PC-3 (cell line): ENCODE data around the gene HHAT. TPM values are rescaled to one million over a fixed set of nuclear protein-coding genes. Genes with fewer than 3 reads are reported as not detected.

Source experiments
- ATAC-seq: fragments of 200-7000 bp; cut with Tn5 transposase; 2 replicates; pipeline ENCODE4 v1.9.1; 2020; ENCODE audit warnings: mild to moderate bottlenecking, moderate library complexity
- BruUV-seq: library from RNA; stranded (reverse); fragments of 400-500 nt; replicated peaks from 2 replicates; lab custom pipeline; 2021; lab: Mats Ljungman, UMichigan
- CTCF ChIA-PET: fragments of 300-600 bp; sonication (Branson Sonifier 250); formaldehyde crosslinking; loops from one replicate; lab custom pipeline; 2022; ENCODE audit warnings: antibody characterized with exemption; lab: Charles Lee
- POLR2A ChIA-PET: fragments of 300-600 bp; sonication (Branson Sonifier 250); formaldehyde crosslinking; loops from one replicate; lab custom pipeline; 2022; ENCODE audit warnings: antibody characterized with exemption; ENCODE audit not compliant: unreplicated experiment; lab: Charles Lee
- DNase-seq: peaks from one replicate; pipeline ENCODE4 v3.0.0-alpha.2; 2015
- H2AFZ ChIP-seq: fragments of 300-600 bp; sonication (generic); 2 replicates; pipeline ENCODE4 v1.6.0; 2016; ENCODE audit warnings: antibody characterized with exemption, low read length
- H3F3A ChIP-seq: fragments of 300-600 bp; sonication (generic); one replicate; pipeline ENCODE4 v1.6.0; 2017; ENCODE audit warnings: antibody characterized with exemption, low read length, control low read depth, mild to moderate bottlenecking; ENCODE audit not compliant: unreplicated experiment
- H3K27ac ChIP-seq: fragments of 300-600 bp; sonication (generic); 2 replicates; pipeline ENCODE4 v1.5.1; 2016; ENCODE audit warnings: mild to moderate bottlenecking, low read length
- H3K27me3 ChIP-seq: fragments of 300-600 bp; sonication (generic); 2 replicates; pipeline ENCODE4 v1.6.1; 2016; ENCODE audit warnings: low read length, mixed read lengths
- H3K36me3 ChIP-seq: fragments of 300-600 bp; sonication (generic); 2 replicates; pipeline ENCODE4 v1.6.1; 2016; ENCODE audit warnings: low read depth, mixed run types, low read length, mixed read lengths
- H3K4me1 ChIP-seq: fragments of 300-600 bp; sonication (generic); 2 replicates; pipeline ENCODE4 v1.5.1; 2016; ENCODE audit warnings: low read length; ENCODE audit not compliant: insufficient read depth
- H3K4me2 ChIP-seq: fragments of 300-600 bp; sonication (generic); 2 replicates; pipeline ENCODE4 v1.6.0; 2016; ENCODE audit warnings: low read length
- H3K4me3 ChIP-seq: fragments of 300-600 bp; sonication (generic); 2 replicates; pipeline ENCODE4 v1.5.1; 2016; ENCODE audit warnings: mild to moderate bottlenecking, low read length, mixed read lengths
- H3K79me2 ChIP-seq: fragments of 300-600 bp; sonication (generic); 2 replicates; pipeline ENCODE4 v1.6.1; 2017; ENCODE audit warnings: low read length, mixed read lengths
- H3K9ac ChIP-seq: fragments of 300-600 bp; sonication (generic); 2 replicates; pipeline ENCODE4 v1.6.0; 2016; ENCODE audit warnings: mild to moderate bottlenecking, low read length
- H3K9me2 ChIP-seq: fragments of 300-600 bp; sonication (generic); replicated peaks from 2 replicates; pipeline ENCODE4 v1.6.1; 2016; ENCODE audit warnings: mixed run types, low read length, mixed read lengths
- H3K9me3 ChIP-seq: fragments of 300-600 bp; sonication (generic); 2 replicates; pipeline ENCODE4 v1.6.1; 2016; ENCODE audit warnings: low read length, mixed read lengths
- H4K20me1 ChIP-seq: fragments of 300-600 bp; sonication (generic); 2 replicates; pipeline ENCODE4 v1.6.1; 2016; ENCODE audit warnings: low read length, mixed read lengths
- EZH2 ChIP-seq: fragments of 300-600 bp; sonication (generic); IDR thresholded peaks from one replicate; pipeline ENCODE4 v1.6.1; 2017; ENCODE audit warnings: antibody characterized with exemption, mild to moderate bottlenecking, low read length; ENCODE audit not compliant: unreplicated experiment
- EZH2phosphoT487 ChIP-seq: fragments of 300-600 bp; sonication (generic); IDR thresholded peaks from 2 replicates; pipeline ENCODE4 v1.6.1; 2018; ENCODE audit warnings: mild to moderate bottlenecking, antibody characterized with exemption, low read length, borderline replicate concordance
- intact Hi-C: fragments of 100-400 bp; cut with micrococcal nuclease; formaldehyde crosslinking; loops from 2 replicates; pipeline ENCODE4 v1.9.0; 2023
- total RNA-seq: library from RNA; depleted of rRNA; stranded (reverse); fragments of >200 nt; gene quantifications from 2 replicates; pipeline ENCODE4 v1.2.3, GENCODE V29; 2014
- TF ChIP-seq, protein P1 (sequence below): fragments of 300-600 bp; sonication (generic); conservative IDR thresholded peaks from 2 replicates; pipeline ENCODE4 v1.5.1; 2017; ENCODE audit warnings: antibody characterized with exemption, low read depth, mild to moderate bottlenecking, low read length

Gene HHAT
- total RNA-seq, 1 experiment from 2014 or later, result 3.4 TPM

DNA sequence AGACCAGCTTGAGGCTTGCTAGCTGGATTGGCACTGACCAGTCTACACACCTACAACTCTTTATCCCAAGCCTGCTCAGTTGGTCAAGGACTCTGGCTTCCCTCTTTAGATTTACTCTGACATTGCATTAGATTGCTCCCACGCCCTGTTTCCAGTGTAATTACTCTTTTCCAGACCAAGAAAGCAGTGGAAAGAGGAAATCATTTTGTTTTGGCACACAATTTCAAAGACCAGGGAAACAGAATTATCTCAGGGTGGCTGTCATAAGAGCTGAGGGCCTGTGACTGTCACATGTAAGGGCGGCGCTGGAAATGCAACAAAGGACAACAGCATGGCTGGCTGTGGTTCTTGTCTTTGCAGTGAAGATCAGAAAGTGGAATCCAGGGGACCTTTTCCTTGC is 302.7 kb downstream of the HHAT start:
- intact Hi-C loops, result no loop called here
- BruUV-seq, result no TSS peak
- POLR2A ChIA-PET, result no interaction called here

DNA sequence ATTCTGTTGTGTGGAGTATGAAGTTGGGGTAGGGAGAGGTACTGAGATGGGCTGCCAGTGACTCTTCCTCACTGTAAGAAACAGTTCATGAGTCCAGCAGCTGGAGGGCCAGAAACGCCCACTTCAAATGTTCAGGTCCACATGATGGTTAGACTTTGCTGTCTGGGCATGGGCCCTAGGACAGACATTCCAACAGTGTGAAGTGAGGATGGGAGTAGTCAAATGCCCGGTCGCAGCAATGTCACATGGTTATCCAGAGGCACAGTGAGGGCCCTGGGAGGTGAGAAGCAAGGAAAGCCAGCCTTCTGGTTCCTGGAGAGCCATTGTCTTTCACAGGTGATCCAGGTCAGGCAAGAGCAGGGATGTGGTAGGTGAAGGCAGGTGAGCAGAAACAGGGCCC is 304.4 kb downstream of the HHAT start:
- no peaks in the 10 kb centered on the region for H4K20me1 ChIP-seq
- 0 out of 2 replicates have a peak, but pooled peaks cover 11% of the 10 kb centered on the region for H3K27me3 ChIP-seq
- DNase-seq (no peak), ATAC-seq (no peak)
- H3K36me3 ChIP-seq, result no peaks in the 10 kb centered on the region
- no peaks in the 10 kb centered on the region for H3K9me2 ChIP-seq
- H3K79me2 ChIP-seq, result no peaks in the 10 kb centered on the region
- ChIA-PET CTCF (no interaction called here), POLR2A (no interaction called here)
- no peak overlapping the region for H3K9ac ChIP-seq
- no peak overlapping the region for H3K27ac ChIP-seq
- TF ChIP-seq, protein P1, sequence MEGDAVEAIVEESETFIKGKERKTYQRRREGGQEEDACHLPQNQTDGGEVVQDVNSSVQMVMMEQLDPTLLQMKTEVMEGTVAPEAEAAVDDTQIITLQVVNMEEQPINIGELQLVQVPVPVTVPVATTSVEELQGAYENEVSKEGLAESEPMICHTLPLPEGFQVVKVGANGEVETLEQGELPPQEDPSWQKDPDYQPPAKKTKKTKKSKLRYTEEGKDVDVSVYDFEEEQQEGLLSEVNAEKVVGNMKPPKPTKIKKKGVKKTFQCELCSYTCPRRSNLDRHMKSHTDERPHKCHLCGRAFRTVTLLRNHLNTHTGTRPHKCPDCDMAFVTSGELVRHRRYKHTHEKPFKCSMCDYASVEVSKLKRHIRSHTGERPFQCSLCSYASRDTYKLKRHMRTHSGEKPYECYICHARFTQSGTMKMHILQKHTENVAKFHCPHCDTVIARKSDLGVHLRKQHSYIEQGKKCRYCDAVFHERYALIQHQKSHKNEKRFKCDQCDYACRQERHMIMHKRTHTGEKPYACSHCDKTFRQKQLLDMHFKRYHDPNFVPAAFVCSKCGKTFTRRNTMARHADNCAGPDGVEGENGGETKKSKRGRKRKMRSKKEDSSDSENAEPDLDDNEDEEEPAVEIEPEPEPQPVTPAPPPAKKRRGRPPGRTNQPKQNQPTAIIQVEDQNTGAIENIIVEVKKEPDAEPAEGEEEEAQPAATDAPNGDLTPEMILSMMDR, result no peak
- no peak for TF ChIP-seq EZH2phosphoT487
- TF ChIP-seq EZH2, result no peak
- H3F3A ChIP-seq, result no peaks in the 10 kb centered on the region
- intact Hi-C loops, result no loop called here
- no peak overlapping the region for H3K4me2 ChIP-seq
- BruUV-seq, result no TSS peak
- H2AFZ ChIP-seq, result no peak overlapping the region
- H3K4me3 ChIP-seq, result no peak overlapping the region
- H3K4me1 ChIP-seq, result no peaks in the 10 kb centered on the region
- H3K9me3 ChIP-seq, result no peaks in the 10 kb centered on the region

More for the DNA sequence above, 302.7 kb downstream of the HHAT start:
- Histone ChIP-seq H3F3A (no peaks in the 10 kb centered on the region), H3K4me2 (no peak overlapping the region), H3K4me3 (no peak overlapping the region), H3K79me2 (no peaks in the 10 kb centered on the region), H3K4me1 (no peaks in the 10 kb centered on the region), H3K9me2 (no peaks in the 10 kb centered on the region), H3K9me3 (no peaks in the 10 kb centered on the region), H2AFZ (no peak overlapping the region), H4K20me1 (no peaks in the 10 kb centered on the region), H3K9ac (no peak overlapping the region), H3K27me3 (peaks cover 10% of the 10 kb centered on the region; the same call in 1 of the 2 replicates), H3K36me3 (no peaks in the 10 kb centered on the region), H3K27ac (no peak overlapping the region)
- no peak for TF ChIP-seq EZH2phosphoT487
- TF ChIP-seq, protein P1, result no peak
- no peak for TF ChIP-seq EZH2
- no peak for ATAC-seq
- CTCF ChIA-PET, result no interaction called here
- DNase-seq, result no peak

DNA sequence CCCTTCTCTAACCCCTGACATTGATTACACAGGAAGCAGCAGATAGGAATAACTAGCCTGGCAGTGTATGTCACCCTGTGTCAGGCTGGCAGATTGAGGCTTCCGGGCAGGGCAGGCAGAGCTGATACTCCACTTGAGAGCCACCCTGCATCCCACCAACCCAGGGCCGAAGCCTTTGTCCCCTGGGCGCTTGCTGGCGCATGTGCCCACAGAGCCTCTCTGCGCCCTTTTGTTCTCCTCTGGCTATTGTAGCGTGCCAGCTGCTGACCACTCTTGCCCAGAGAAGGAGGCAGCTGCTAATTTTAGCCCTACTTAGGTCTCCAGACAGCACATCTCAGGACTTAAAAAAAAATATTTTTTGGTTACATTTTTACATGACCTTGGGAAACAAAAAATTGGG is 304.9 kb downstream of the HHAT start:
- intact Hi-C loops, result no loop called here

More for the DNA sequence above, 304.9 kb downstream of the HHAT start:
- no peak overlapping the region for H3K9ac ChIP-seq
- H3K36me3 ChIP-seq, result no peaks in the 10 kb centered on the region
- DNase-seq (no peak), ATAC-seq (no peak)
- H3K27me3 ChIP-seq, result 0 out of 2 replicates have a peak, but pooled peaks cover 11% of the 10 kb centered on the region
- no peak overlapping the region for H3K4me2 ChIP-seq
- H3K27ac ChIP-seq, result no peak overlapping the region
- H2AFZ ChIP-seq, result no peak overlapping the region
- H3F3A ChIP-seq, result no peaks in the 10 kb centered on the region
- TF ChIP-seq, protein P1, result no peak
- TF ChIP-seq EZH2phosphoT487 (no peak), EZH2 (no peak)
- H3K9me2 ChIP-seq, result no peaks in the 10 kb centered on the region
- H3K4me3 ChIP-seq, result no peak overlapping the region
- no peaks in the 10 kb centered on the region for H3K4me1 ChIP-seq
- POLR2A ChIA-PET, result no interaction called here
- no TSS peak for BruUV-seq
- H4K20me1 ChIP-seq, result no peaks in the 10 kb centered on the region
- H3K79me2 ChIP-seq, result no peaks in the 10 kb centered on the region
- no peaks in the 10 kb centered on the region for H3K9me3 ChIP-seq
- CTCF ChIA-PET, result no interaction called here
